K562 (cell line): ENCODE measurements around the gene CCDC183. TPM values are rescaled to one million over a fixed set of nuclear protein-coding genes. Genes with fewer than 3 reads are reported as not detected.

Source experiments
- BCOR ChIP-seq: fragments of 450-650 bp; IDR thresholded peaks from 2 replicates; pipeline ENCODE4 v1.6.1; 2016
- CHD2 ChIP-seq: IDR thresholded peaks from 2 replicates; pipeline ENCODE4 v1.6.1; 2011; ENCODE audit warnings: low read depth, low read length
- ESRRB ChIP-seq: fragments of 250-450 bp; sonication (Bioruptor Pico); IDR thresholded peaks from 2 replicates; pipeline ENCODE4 v1.5.0; 2020; ENCODE audit warnings: mild to moderate bottlenecking, moderate library complexity, borderline replicate concordance
- FOXJ3 ChIP-seq: sonication (generic); formaldehyde crosslinking; IDR thresholded peaks from 2 replicates; pipeline ENCODE4 v1.4.0; 2020; ENCODE audit warnings: mild to moderate bottlenecking, missing genetic modification reagents
- GABPA ChIP-seq: fragments of 200-800 bp; sonication (Bioruptor generic); conservative IDR thresholded peaks from 2 replicates; pipeline ENCODE4 v1.6.1; 2016; ENCODE audit warnings: low read depth, missing genetic modification characterization, missing compliant biosample characterization
- GABPB1 ChIP-seq: sonication (generic); formaldehyde crosslinking; IDR thresholded peaks from 2 replicates; pipeline ENCODE4 v1.8.0; 2022; ENCODE audit warnings: mild to moderate bottlenecking, missing genetic modification reagents
- KLF6 ChIP-seq: fragments of 250-450 bp; sonication (Bioruptor Pico); IDR thresholded peaks from 2 replicates; pipeline ENCODE4 v1.4.0; 2020; ENCODE audit warnings: mild to moderate bottlenecking, moderate library complexity, borderline replicate concordance
- LARP7 ChIP-seq: fragments of 450-650 bp; IDR thresholded peaks from 2 replicates; pipeline ENCODE4 v1.6.1; 2016
- MAFK ChIP-seq: IDR thresholded peaks from 2 replicates; pipeline ENCODE4 v1.6.1; 2011; ENCODE audit warnings: low read length, improper control_type of control experiment
- MTA1 ChIP-seq: fragments of 450-650 bp; IDR thresholded peaks from 2 replicates; pipeline ENCODE4 v1.6.1; 2017; ENCODE audit warnings: borderline replicate concordance
- NFATC3 ChIP-seq: fragments of 450-650 bp; IDR thresholded peaks from 2 replicates; pipeline ENCODE4 v1.6.1; 2017; ENCODE audit warnings: mild to moderate bottlenecking
- NUFIP1 ChIP-seq: fragments of 450-650 bp; IDR thresholded peaks from 2 replicates; pipeline ENCODE4 v1.6.1; 2018; ENCODE audit not compliant: partially characterized antibody
- PHF8 ChIP-seq: fragments of 200-600 bp; sonication (generic); IDR thresholded peaks from 2 replicates; pipeline ENCODE4 v1.6.1; 2012; ENCODE audit warnings: mixed run types, mild to moderate bottlenecking, inconsistent platforms, low read length, moderate library complexity, borderline replicate concordance
- PML ChIP-seq: IDR thresholded peaks from 2 replicates; pipeline ENCODE4 v1.6.1; 2012; ENCODE audit warnings: low read length, inconsistent platforms
- RB1 ChIP-seq: fragments of 450-650 bp; IDR thresholded peaks from 2 replicates; pipeline ENCODE4 v1.6.1; 2017; ENCODE audit warnings: low read depth, mild to moderate bottlenecking
- RBFOX2 ChIP-seq: fragments of 200-400 bp; formaldehyde crosslinking; IDR thresholded peaks from 2 replicates; pipeline ENCODE4 v1.6.1; 2017; ENCODE audit warnings: low read depth, mild to moderate bottlenecking, low read length, moderate library complexity
- RBM17 ChIP-seq: fragments of 200-400 bp; formaldehyde crosslinking; IDR thresholded peaks from 2 replicates; pipeline ENCODE4 v1.6.1; 2017; ENCODE audit warnings: low read depth, mild to moderate bottlenecking, low read length, borderline replicate concordance
- SP1 ChIP-seq: sonication (generic); formaldehyde crosslinking; IDR thresholded peaks from 2 replicates; pipeline ENCODE4 v1.8.1; 2022; ENCODE audit warnings: mild to moderate bottlenecking, missing genetic modification reagents
- SUPT5H ChIP-seq: fragments of 450-650 bp; IDR thresholded peaks from 2 replicates; pipeline ENCODE4 v1.6.1; 2016
- TEAD1 ChIP-seq, 2 experiments: fragments of 450-650 bp in 1 of 2; sonication (generic) in 1 of 2; formaldehyde crosslinking; IDR thresholded peaks; 2 replicates each; pipeline versions ENCODE4 v1.4.0 to v1.8.0; 2020 to 2022; ENCODE audit warnings: mild to moderate bottlenecking in 2 of 2, missing genetic modification reagents in 1 of 2
- ZNF57 ChIP-seq: fragments of 450-650 bp; formaldehyde crosslinking; IDR thresholded peaks from 2 replicates; pipeline ENCODE4 v1.4.0; 2020; ENCODE audit warnings: mild to moderate bottlenecking, moderate library complexity
- polyA plus RNA-seq, 8 experiments: library from polyadenylated mRNA; depleted of rRNA in 4 of 8; stranded (reverse) in 5 of 8; unstranded in 3 of 8; fragments of >200 nt; fragmentation: Nextera tagmentation in 2 of 8; fragmentation: Illumina TruSeq in 1 of 8; extraction: Ambion mirVana in 2 of 8; extraction: Trizol in 1 of 8; gene quantifications; 2 replicates each; pipeline versions ENCODE4 v1.2.1 to v1.2.3, GENCODE V29; 2011 to 2014; ENCODE audit warnings: inconsistent platforms in 1 of 8, missing spikeins in 1 of 8
- total RNA-seq, 7 experiments: library from RNA; depleted of rRNA in 6 of 7; stranded (reverse); fragments of >200 nt in 6 of 7; fragmentation: Illumina TruSeq in 2 of 7; extraction: Trizol in 2 of 7; gene quantifications; 2 replicates each; pipeline versions ENCODE4 v1.2.1 to v1.2.3, GENCODE V29; 2011 to 2021; ENCODE audit warnings: low replicate concordance in 1 of 7
- TF ChIP-seq, protein P1 (sequence below): sonication (generic); formaldehyde crosslinking; IDR thresholded peaks from 2 replicates; pipeline ENCODE4 v1.8.0; 2023; ENCODE audit warnings: missing genetic modification reagents, mild to moderate bottlenecking, borderline replicate concordance
- TF ChIP-seq, protein P2 (sequence below), 3 experiments: IDR thresholded peaks in 2 of 3; conservative IDR thresholded peaks in 1 of 3; 2 replicates each; pipeline ENCODE4 v1.5.1; 2011 to 2012; ENCODE audit warnings: low read length in 3 of 3, mild to moderate bottlenecking in 3 of 3, control low read depth in 2 of 3, improper control_type of control experiment in 1 of 3, inconsistent platforms in 1 of 3, low read depth in 1 of 3, mixed read lengths in 1 of 3, moderate library complexity in 1 of 3; ENCODE audit not compliant: insufficient read depth in 2 of 3

CCDC183 gene
- total and polyA plus RNA-seq, 9 of the 15 experiments (the other 6 are each of a cell fraction or from before 2014, with no cell fraction given), result 0.21 to 0.60 (median 0.29) TPM; not detected in 4

DNA sequence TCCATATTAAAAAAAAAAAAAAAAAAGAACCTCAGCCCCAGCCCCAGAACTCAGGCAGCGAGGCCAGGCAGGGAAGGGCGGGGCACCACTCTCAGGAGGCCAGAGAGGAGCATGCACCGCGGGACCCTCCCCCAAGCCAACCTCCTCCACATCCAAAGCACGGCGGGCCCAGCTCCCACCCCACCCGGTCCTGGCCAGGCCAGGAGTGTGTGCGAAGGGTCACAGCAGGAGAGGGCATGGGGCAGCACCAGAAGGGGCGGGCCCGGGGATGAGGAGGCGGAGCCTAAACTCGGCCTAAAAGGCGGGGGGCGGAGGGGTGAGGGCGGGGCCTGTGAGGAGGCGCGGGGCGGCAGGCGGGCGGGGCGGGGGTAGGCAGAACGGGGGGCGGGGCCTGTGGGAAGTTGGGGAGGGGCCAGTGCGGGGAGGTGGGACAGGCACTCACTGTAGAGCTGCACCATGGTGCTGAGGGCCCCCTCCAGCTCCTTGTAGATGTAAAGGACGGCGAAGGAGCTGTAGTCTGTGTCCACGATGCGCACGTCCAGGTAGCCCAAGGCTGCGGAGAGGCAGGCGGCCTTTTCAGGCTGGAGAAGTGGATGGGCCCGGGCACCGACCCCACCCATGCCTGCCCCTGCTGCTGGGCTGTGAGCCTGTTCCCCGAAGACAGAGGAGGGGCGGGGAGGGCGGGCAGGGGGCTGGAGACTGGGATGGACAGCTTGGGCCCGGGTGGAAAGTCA lies 33.1 kb upstream of the CCDC183 start (continued):
- TF ChIP-seq KLF6 (CRISPR knock-in tag) (no peak), ZNF57 (CRISPR knock-in tag) (no peak), GABPA (tag) (no peak), RBM17 (no peak), BCOR (no peak), PHF8 (peak; percentile 51; the same call in 1 of the 2 replicates), ESRRB (CRISPR knock-in tag) (no peak), MAFK (no peak), FOXJ3 (CRISPR knock-in tag) (no peak), SUPT5H (peak; percentile 59; the same call in 1 of the 2 replicates), RB1 (no peak; the same call in 1 of the 2 replicates), NUFIP1 (no peak), GABPB1 (no peak), PML (no peak), CHD2 (no peak), RBFOX2 (peak; percentile 63), MTA1 (no peak), SP1 (CRISPR knock-in tag) (peak; percentile 65; the same call in 1 of the 2 replicates), LARP7 (no peak), TEAD1 (CRISPR knock-in tag; IDR thresholded peaks at IDR 0.05) (no peak), NFATC3 (no peak)
- TF ChIP-seq, protein P1, sequence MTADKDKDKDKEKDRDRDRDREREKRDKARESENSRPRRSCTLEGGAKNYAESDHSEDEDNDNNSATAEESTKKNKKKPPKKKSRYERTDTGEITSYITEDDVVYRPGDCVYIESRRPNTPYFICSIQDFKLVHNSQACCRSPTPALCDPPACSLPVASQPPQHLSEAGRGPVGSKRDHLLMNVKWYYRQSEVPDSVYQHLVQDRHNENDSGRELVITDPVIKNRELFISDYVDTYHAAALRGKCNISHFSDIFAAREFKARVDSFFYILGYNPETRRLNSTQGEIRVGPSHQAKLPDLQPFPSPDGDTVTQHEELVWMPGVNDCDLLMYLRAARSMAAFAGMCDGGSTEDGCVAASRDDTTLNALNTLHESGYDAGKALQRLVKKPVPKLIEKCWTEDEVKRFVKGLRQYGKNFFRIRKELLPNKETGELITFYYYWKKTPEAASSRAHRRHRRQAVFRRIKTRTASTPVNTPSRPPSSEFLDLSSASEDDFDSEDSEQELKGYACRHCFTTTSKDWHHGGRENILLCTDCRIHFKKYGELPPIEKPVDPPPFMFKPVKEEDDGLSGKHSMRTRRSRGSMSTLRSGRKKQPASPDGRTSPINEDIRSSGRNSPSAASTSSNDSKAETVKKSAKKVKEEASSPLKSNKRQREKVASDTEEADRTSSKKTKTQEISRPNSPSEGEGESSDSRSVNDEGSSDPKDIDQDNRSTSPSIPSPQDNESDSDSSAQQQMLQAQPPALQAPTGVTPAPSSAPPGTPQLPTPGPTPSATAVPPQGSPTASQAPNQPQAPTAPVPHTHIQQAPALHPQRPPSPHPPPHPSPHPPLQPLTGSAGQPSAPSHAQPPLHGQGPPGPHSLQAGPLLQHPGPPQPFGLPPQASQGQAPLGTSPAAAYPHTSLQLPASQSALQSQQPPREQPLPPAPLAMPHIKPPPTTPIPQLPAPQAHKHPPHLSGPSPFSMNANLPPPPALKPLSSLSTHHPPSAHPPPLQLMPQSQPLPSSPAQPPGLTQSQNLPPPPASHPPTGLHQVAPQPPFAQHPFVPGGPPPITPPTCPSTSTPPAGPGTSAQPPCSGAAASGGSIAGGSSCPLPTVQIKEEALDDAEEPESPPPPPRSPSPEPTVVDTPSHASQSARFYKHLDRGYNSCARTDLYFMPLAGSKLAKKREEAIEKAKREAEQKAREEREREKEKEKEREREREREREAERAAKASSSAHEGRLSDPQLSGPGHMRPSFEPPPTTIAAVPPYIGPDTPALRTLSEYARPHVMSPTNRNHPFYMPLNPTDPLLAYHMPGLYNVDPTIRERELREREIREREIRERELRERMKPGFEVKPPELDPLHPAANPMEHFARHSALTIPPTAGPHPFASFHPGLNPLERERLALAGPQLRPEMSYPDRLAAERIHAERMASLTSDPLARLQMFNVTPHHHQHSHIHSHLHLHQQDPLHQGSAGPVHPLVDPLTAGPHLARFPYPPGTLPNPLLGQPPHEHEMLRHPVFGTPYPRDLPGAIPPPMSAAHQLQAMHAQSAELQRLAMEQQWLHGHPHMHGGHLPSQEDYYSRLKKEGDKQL, result no peak
- TF ChIP-seq, protein P2, sequence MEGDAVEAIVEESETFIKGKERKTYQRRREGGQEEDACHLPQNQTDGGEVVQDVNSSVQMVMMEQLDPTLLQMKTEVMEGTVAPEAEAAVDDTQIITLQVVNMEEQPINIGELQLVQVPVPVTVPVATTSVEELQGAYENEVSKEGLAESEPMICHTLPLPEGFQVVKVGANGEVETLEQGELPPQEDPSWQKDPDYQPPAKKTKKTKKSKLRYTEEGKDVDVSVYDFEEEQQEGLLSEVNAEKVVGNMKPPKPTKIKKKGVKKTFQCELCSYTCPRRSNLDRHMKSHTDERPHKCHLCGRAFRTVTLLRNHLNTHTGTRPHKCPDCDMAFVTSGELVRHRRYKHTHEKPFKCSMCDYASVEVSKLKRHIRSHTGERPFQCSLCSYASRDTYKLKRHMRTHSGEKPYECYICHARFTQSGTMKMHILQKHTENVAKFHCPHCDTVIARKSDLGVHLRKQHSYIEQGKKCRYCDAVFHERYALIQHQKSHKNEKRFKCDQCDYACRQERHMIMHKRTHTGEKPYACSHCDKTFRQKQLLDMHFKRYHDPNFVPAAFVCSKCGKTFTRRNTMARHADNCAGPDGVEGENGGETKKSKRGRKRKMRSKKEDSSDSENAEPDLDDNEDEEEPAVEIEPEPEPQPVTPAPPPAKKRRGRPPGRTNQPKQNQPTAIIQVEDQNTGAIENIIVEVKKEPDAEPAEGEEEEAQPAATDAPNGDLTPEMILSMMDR (IDR thresholded peaks at IDR 0.05 in 2 of 3, conservative IDR thresholded peaks at IDR 0.05 in 1 of 3; ENCODE audit: insufficient read depth in 2 of 3, low read depth in 1 of 3, low read length in 3 of 3), result peak; percentile 11 to 39 (median 32); a peak in 4 of 6 replicates
